Measurements from ENCODE around the gene ZNHIT2.

The ZNHIT2 gene

DNA sequence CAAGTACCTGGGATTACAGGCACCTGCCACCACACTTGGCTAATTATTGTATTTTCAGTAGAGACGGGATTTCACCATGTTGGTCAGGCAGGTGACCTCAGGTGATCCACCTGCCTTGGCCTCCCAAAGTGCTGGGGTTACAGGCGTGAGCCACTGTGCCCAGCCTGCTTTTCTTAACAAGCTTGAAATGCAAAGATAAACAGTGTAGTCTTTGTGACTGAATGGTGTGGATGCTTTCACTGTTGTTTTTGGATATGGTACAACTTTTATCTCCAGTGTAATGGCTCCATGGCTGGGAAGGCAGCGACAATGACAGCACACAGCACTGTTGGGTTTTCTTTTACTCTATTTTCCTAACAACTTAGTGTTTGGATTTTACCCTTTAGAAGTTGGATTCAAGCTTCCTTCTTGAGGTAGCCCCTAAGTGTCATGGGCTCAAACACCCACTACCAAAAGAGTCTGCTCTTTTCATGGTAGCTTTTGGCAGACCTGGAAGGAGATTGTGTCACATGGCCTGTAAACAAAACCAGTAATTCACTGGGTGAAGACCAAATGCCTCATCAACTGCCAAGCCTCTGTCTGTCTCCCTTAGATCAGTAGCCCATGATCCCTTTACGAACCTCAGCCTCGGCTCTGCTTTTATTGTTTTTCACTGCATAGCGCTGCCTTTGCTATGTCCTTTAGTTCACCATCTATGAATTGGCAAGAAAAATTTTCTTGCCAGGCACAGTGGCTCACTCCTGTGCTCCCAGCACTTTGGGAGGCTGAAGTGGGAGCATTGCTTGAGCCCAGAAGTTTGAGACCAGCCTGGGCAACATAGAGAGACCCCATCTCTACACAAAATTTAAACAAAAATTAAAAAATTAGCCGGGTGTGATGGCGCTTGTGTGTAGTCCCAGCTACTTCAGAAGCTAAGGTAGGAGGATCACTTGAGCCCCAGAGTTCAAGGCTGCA lies 15.1 kb downstream of the ZNHIT2 start:
- DNase-seq = no peak

DNA sequence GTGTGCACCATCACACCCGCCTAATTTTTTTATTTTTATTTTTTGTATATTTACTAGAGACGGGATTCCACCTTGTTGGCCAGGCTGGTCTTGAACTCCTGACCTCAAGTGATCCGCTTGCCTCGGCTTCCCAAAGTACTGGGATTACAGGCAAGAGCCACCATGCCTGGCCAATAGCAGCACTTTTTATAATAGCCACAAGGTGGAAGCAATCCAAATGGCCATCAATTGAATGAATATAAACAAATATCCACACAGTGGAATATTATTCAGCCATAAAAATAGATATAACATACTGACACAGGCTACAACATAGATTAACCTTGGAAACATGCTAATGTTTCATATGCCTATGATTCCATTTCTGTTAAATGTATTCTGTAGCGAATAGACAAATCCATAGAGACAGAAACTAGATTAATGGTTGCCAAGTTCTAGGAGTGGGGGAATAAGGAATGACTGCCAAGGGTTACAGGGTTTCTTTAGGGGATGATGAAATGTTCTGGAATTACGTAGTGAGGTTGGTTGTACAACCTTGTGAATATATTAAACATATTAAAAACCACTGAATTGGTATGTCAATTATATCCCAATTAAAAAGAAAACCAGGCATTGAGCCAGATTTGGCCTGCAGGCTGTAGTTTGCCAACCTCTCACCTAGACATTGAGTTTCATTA lies 16.7 kb downstream of the ZNHIT2 start:
- no peak for DNase-seq

DNA sequence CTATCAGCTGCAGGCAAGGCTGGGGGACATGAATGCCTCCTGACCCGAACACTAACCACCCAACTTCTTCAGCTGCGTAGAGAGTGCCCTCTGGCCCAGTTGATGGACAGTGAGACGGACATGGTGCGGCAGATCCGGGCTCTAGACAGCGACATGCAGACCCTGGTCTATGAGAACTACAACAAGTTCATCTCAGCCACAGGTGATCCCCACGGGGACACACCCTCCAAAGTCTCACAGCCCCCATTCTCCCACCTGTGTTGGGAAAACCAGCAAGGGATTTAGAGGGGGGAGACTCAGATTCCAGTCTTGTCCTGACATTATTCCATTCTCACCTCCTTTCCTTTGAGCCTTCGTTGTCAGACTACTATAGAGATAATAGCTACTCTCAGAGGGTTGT lies 20.6 kb downstream of the ZNHIT2 start:
- no peak for DNase-seq

DNA sequence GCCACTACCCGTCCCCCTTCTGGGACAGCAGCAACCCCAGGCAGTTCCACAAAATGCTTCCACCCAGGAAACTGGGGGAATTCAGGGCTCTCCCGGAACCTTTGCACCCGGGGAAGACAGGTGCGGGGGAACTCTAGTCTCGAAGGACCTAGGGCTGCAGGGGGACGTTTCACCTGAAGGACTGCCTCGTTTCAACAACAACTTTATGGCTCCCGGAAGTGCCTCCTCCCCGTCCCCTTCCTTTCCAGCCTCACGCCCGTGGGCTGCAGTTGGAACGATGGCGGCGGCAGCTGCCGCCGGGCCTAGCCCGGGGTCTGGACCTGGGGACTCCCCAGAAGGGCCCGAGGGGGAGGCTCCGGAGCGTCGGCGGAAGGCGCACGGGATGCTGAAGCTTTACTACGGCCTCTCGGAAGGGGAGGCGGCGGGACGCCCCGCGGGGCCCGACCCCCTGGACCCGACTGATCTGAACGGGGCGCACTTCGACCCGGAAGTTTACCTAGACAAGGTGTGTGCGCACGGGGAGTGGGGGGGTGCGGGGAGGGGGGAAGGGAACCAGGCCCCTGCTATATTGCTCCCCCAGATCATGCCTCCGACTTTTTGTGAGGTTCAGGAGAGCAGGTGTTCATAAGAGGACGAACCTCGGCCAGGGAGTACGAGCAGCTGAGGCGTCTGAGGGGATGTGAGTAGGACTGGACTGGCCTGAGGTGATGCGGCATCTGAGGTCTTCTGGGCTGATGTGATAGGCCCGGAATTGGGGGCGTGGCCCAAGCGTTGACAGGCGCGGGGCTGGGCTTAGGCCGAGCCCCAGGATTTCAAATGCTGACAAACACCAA lies 21.3 kb downstream of the ZNHIT2 start, which contains the start of gene VPS51:
VPS51 (plus strand) TSS at position 241 of the 833 bp plus-strand sequence; CDS start at position 278, 37 bp downstream.
- DNase-seq = peak; percentile 90

DNA sequence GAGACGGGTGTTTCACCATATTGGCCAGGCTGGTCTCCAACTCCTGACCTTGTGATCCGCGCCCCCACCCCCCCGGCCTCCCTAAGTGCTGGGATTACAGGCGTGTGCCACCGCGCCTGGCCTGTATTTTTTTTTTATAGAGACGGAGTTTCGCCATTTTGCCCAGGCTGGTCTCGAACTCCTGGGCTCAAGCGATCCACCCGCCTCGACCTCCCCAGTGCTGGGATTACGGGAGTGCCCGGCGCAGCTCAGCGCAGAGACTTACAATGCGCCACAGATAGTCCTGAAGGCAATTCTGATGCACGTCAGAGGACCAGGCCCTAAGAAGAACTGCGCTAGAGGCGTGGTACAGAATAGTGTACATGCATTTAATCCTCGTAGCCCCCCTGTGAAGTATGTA lies 22.1 kb downstream of the ZNHIT2 start:
- no peak for DNase-seq

DNA sequence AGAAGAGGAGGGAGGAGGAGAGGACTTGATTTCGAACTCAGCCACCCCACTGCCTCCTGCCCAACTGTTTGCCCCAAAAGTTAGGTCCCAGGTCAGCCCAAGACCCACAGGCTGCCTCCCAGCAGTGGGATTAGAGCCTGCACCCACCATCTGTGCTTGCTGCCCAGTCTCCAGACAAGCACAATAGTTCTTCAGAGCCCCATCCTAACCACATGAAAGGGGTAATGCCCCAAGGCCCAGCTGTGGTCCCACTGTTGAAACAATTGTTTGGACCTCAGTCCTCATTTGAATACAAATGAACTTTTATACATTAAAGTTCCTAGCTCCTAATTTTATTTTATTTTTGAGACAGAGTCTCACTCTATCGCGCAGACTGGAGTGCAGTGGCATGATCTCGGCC lies 26.9 kb downstream of the ZNHIT2 start:
- DNase-seq = no peak

DNA sequence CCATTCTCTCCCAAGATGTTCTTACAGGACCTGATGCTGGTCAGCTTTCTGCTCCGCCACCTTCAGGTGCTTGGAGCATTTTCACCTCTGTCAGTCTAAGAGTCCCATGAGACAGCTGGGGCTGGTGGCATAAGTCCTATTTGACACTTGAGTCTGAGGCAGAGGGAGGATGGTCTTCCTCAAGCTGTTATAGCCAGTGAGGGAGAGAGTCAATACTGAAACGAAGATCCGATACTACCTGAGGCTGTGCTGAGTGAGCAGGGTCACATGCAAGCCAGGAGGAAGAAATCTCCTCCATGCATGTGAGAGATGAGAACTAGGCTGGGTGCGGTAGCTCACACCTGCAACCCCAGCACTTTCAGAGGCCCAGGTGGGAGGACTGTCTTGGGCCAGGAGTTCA lies 27.9 kb downstream of the ZNHIT2 start:
- DNase-seq = no peak

DNA sequence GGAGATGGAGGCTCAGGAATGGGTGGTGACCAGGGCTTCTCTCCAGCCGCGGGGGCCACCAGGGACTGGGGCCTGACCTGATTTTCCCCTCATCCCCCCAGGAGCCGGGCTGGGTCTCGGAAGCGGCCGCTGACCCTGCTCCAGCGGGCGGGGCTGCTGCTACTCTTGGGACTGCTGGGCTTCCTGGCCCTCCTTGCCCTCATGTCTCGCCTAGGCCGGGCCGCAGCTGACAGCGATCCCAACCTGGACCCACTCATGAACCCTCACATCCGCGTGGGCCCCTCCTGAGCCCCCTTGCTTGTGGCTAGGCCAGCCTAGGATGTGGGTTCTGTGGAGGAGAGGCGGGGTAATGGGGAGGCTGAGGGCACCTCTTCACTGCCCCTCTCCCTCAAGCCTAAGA lies 29.7 kb downstream of the ZNHIT2 start:
- no peak for DNase-seq

DNA sequence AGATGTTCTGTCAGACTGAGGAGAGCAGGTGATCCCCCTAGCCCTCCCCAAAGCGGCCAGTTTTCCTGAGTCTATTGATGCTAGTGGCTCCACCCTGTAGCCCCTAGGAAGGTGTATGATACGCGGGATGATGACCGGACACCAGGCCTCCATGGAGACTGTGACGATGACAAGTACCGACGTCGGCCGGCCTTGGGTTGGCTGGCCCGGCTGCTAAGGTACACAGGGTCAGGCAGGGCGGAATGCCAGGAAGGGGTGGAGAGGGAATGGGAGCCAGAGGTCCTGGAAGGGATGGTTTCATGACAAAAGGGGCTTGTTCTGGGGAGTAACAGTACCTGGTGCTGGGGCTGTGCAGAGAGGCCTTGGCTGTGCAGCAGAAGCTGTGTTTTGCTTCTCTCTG lies 30.3 kb downstream of the ZNHIT2 start:
- no peak for DNase-seq

DNA sequence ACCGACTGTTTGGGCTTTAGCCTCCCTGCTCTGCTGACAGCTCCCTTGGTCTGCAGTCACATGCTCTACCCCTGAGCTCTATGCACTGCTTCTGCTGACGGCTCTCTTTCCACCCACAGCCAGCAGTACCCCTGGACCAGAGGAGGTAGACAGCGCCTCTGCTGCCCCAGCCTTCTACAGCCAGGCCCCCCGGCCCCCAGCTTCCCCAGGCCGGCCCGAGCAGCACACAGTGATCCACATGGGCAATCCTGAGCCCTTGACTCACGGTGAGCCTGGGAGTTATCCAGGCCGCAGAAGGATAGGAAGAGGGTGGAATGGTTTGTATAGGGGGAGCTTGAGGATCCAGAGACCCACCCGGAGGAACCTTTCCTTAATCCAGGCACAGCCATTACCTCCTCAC lies 30.7 kb downstream of the ZNHIT2 start:
- no peak for DNase-seq

DNA sequence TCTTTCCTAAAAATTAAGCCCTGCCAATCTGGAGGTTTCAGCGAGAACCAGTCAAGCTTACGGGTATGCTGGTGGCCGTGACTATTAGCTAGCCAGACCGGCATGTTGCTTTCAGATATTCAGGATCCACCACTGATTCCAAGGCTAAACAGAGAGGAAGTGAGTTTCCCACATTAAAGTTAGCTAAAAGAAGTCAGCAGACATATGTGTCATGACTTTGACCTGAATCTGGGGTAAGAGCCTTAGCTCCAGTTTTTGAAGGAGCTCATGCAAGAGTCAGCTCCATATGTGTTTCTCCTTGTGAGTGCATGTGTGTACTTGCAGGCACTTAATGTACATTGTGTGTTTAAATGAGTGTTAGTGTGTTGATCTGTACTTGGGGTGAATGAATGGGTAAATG lies 32.1 kb downstream of the ZNHIT2 start:
- DNase-seq = no peak

DNA sequence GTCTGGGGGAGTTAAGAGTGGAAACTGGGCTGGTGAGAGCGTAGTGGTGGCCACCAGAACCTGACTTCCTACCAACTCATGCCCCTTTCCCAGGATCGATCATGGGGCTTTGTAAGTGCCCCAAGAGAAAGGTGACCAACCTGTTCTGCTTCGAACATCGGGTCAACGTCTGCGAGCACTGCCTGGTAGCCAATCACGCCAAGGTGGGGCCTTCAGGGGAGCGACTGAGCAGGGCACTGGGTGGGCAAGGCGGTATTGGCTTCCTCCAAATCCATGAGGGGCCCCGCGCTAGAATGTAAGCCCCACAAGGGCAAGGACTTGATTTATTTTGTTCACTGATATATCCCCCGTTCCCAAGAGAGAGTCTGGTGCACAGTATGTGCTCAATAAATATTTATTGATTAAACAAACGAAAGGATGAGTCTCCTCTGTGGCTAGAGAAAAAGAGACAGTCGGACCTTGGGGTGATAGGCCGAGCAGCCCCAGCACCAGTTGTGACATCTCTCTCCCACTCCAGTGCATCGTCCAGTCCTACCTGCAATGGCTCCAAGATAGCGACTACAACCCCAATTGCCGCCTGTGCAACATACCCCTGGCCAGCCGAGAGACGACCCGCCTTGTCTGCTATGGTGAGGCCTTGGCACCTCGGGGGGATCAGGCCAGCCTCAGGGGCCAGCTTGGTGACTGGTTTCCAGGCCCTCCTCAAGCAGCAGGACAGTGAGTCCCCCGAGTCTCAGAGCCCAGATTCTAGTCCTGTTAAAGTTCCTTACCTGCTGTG lies 32.7 kb downstream of the ZNHIT2 start:
- DNase-seq = no peak

DNA sequence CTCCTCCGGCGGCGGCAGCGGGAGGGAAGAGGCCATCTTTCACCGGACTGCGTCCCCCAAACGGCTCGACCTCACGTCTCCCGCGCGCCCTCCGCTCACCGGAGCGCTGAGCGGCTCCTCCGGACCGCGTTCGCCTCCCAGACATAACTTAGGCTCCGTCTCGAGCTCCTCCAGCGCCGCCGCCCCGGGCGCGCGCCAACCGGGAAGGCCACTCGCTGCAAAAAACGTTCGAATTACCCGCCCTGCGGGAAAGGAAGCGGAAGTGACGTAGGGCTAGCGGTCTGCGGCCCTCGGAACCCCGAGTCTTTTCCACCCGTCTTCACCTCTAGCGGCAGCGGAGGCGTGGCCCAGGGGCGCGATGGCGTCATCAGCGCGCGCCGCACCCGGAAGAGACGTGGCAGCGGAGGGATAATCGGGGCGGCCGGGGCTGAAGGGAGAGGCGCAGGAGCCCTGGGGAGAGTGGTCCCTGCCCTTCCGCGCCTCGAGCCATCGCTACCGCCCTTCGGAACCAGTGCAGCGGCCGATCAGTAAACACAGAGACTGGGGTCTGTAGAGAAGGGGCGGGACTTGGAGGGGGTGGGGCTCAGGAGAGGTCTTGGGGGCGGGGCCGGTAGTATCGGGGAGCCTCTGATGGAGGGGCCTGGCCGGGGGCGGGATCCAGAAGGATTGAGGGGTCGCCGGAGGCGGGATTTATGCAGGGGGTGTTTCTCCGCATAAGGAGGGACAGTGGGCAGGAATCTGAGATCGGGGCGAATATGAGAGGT lies 33.5 kb downstream of the ZNHIT2 start, which contains the start of the genes CDCA5 and ZFPL1:
CDCA5 (minus strand) TSS at position 207 of the 764 bp plus-strand sequence; CDS start at position 145, 62 bp downstream.
ZFPL1 (plus strand) TSS at position 389 of the 764 bp plus-strand sequence. CDS start 477 bp downstream, outside the sequence.
- peak; percentile 96 for DNase-seq

DNA sequence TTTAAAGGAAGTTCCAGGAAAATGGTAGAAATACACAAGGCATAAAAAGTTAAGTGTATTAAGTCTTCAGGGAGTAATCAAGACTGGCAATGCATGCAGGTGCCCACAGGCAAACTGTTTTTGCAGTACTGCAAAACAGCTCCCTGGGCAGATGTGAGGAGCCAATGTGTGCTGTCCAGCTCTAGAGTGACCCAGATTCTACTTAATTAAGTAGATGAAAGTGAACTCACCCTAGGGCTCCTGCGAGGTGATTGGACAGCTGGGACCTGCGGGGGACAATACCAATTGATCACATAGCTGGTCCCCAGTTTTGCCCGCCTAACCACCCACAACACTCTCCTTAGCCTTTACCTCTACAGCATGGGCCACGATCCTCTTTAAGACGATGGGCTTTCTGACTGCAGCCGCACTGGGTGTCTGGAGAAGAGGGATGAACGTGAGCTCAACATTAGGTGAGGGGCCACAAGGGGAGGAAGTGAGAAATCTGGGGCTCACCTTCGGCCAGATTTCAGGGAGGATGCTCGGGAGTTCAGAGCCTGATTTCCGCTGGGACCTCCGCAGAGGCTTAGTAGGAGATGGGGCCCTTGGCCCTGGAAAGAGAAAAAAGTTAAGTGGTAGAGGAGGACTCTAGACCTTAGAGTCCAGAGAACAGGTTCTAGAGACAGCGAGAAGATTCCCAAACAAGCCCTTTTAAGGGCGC lies 34.2 kb downstream of the ZNHIT2 start:
- peak; percentile 17 for DNase-seq

DNA sequence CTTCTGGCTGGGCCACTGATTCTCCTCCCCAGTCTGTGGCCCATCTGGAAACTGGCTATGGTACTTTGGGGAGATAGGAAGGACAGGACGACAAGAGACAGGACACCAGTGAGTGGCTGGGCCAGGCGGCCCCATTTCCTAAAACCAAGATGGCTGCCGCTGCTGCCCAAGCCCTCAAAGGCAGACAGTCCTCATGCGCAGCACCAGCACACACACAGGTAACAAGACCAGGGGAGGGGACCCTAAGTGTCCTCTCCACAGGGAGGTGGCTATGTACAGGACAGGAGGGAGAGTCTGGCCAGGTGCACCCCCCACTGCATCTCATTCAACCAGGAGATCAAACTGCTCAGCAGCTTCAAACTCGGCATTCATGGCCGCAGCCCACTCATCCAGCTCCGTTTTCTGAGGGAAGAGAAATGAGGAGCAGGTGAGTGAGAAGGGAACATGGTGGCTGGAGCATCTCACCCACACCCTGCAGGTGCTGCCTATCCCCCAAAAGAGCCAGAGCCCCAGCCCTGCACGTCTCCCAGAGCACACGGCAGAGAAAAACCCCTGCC lies 38.6 kb downstream of the ZNHIT2 start:
- no peak for DNase-seq

DNA sequence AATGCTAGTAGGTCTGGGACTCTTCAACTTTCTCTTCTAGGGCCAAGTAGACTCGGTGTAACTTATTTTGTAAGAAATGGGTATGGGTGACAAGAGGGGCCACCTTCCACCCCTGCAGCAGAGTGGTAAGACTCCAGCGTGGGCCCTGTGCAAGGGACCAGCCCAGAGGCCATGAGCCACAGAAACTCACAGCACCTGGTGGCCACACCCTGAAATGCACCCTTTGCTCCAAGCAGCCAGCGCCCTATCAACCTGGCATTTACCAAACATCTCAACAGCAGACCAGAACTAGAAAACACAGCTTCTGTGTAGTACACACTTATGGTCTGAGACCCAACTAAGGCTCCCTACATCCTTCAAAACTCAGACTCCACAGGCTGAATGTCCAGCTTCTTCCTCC lies 39.4 kb downstream of the ZNHIT2 start:
- peak; percentile 76 for DNase-seq

DNA sequence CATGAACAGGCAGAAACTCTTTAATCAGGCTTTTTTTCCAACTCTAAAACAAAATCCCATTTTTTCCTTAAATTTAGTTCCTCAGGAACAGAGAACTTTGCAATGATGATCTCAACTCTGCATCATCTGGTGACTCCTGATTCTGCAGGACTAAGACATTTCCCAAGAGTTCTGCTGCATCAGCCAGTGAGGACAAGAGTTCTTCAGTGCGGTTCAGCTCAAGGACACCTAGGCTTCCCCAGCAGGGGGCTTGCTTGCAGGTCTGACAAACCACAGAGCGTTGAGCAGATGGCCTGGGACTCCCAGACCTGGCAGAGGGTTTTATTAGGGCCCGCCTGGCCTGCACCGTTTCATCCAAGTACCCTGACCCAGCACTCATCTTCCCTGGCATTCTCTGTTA lies 40.0 kb downstream of the ZNHIT2 start:
- no peak for DNase-seq

DNA sequence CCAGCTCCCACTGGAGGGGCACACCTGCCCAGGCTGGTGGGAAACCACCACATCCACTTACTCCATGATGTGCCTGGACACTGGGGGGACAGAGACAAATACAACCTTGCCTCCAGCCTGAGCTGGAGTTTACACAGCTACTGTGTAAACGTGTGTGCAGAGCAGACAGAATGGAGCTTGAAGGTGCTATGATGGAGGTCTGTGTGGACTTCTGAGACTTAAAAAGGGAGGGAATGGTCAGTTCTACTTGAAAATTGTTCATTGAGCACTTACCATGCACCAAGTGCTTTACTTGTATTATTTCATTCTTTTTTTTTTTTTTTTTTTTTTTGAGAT lies 44.9 kb downstream of the ZNHIT2 start:
- DNase-seq = no peak

DNA sequence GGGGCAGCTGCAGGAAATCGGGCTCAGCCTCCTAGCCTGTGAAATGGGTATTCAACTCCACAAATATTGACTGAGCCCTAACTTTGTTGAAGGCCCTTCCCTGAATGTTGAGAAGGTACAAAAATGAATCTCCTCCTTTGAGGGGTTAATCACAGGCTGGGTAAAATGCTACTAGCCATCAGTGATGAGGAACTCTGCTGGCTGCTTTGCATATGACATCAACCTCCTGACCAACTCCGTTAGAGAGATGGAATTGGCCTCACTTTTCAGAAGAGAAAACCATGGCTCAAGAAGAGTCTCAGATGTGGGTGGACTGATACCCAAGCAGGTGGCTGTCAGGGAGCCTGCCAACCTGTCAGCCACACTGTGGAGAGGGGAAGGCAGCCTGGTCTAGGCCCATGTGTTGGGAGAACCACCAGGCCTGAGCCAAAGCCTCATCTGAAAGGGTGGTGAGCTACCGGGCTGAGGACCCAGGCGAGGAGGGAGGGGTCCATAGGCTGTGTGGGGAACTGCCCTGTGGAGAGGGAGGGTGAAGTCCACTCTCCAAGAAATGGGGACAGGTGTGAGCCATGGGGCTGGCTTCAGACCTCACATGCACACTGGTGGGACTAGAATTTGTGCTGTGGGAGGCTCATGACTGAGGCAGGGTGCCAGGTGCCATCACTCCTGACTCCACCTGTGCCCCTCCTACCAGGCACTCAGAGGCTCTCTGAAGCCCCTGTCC lies 45.4 kb downstream of the ZNHIT2 start:
- DNase-seq = no peak

DNA sequence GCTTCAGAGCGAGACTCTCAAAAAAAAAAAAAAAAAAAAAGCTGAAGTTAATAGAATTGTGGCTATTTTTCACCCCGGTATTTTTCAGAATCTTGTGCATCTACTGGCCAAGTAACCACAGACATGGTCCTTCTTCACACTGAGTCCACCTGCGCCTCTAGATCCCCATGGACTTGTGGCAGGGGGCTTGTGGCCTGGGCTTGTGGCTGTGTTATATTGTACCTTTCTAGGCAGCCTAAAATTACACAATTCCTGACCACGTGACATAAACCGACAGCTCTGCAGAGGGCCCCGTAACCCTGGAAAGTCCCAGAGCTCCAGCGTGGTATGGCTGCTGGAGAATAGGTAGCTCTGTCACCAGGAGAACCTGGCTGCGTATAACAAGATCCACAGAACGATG lies 48.3 kb downstream of the ZNHIT2 start:
- DNase-seq = no peak

Measured in stimulated activated CD4-positive, alpha-beta T cell treated with anti-CD3 and anti-CD28 coated beads, Interleukin-15, amount 100 ng/mL, for 24 hours (primary cell).